Keratinocyte (primary cell): ENCODE data around the gene DZIP1L. TPM values are rescaled to one million over a fixed set of nuclear protein-coding genes. Genes with fewer than 3 reads are reported as not detected.

Experiments
- DNase-seq: peaks from one replicate; pipeline ENCODE4 v3.0.0-alpha.2; 2011; ENCODE audit warnings: low read depth, missing footprints, low spot score
- FAIRE-seq: peaks from 2 replicates; lab custom pipeline; 2011; peaks lifted over from hg19 to GRCh38; lab: Jason Lieb, UNC
- H2AFZ ChIP-seq: 2 replicates; pipeline ENCODE4 v1.6.0; 2012; ENCODE audit warnings: low read length, control low read depth, inconsistent platforms; ENCODE audit not compliant: control insufficient read depth
- H3K27ac ChIP-seq: 2 replicates; pipeline ENCODE4 v1.5.1; 2011; ENCODE audit warnings: low read length; ENCODE audit not compliant: control insufficient read depth, insufficient read depth
- H3K27me3 ChIP-seq: 3 replicates; pipeline ENCODE4 v1.6.0; 2011; ENCODE audit warnings: low read length; ENCODE audit not compliant: control insufficient read depth, insufficient read depth; ENCODE audit errors: extremely low read depth
- H3K36me3 ChIP-seq, 2 experiments: 2 replicates in 1 of 2; 3 replicates in 1 of 2; pipeline ENCODE4 v1.5.1; 2011; ENCODE audit warnings: low read length in 2 of 2, mild to moderate bottlenecking in 1 of 2; ENCODE audit not compliant: control insufficient read depth in 2 of 2, insufficient read depth in 2 of 2; ENCODE audit errors: extremely low read depth in 1 of 2
- H3K4me1 ChIP-seq: 3 replicates; pipeline ENCODE4 v1.5.1; 2011; ENCODE audit warnings: low read length; ENCODE audit not compliant: control insufficient read depth, insufficient read depth; ENCODE audit errors: extremely low read depth
- H3K4me2 ChIP-seq: 3 replicates; pipeline ENCODE4 v1.6.0; 2011; ENCODE audit warnings: low read depth, low read length; ENCODE audit not compliant: control insufficient read depth, insufficient read depth; ENCODE audit errors: extremely low read depth
- H3K4me3 ChIP-seq, 3 experiments: fragments of 200-600 bp in 1 of 3; sonication (generic) in 1 of 3; 2 replicates in 2 of 3; 3 replicates in 1 of 3; pipeline ENCODE4 v1.5.1; 2011 to 2016; ENCODE audit warnings: low read length in 3 of 3, mild to moderate bottlenecking in 3 of 3, control low read depth in 2 of 3, inconsistent platforms in 1 of 3, low read depth in 1 of 3, mixed read lengths in 1 of 3, mixed run types in 1 of 3, moderate library complexity in 1 of 3; ENCODE audit not compliant: control insufficient read depth in 2 of 3, insufficient read depth in 2 of 3; ENCODE audit errors: extremely low read depth in 1 of 3
- H3K79me2 ChIP-seq: 2 replicates; pipeline ENCODE4 v1.6.0; 2012; ENCODE audit warnings: low read length; ENCODE audit not compliant: control insufficient read depth, insufficient read depth
- H3K9ac ChIP-seq: 3 replicates; pipeline ENCODE4 v1.6.0; 2011; ENCODE audit warnings: low read length; ENCODE audit not compliant: control insufficient read depth, insufficient read depth; ENCODE audit errors: extremely low read depth
- H3K9me1 ChIP-seq: 3 replicates; pipeline ENCODE4 v1.6.0; 2011; ENCODE audit warnings: low read length; ENCODE audit not compliant: control insufficient read depth, insufficient read depth; ENCODE audit errors: extremely low read depth
- H3K9me3 ChIP-seq: 2 replicates; pipeline ENCODE4 v1.5.1; 2012; ENCODE audit warnings: low read depth, low read length; ENCODE audit not compliant: control insufficient read depth
- H4K20me1 ChIP-seq: 3 replicates; pipeline ENCODE4 v1.6.0; 2011; ENCODE audit warnings: low read length; ENCODE audit not compliant: control insufficient read depth, insufficient read depth; ENCODE audit errors: extremely low read depth
- EZH2 ChIP-seq: IDR thresholded peaks from one replicate; pipeline ENCODE4 v1.6.1; 2012; ENCODE audit warnings: inconsistent platforms, mild to moderate bottlenecking, low read length, moderate library complexity
- dilution Hi-C: fragments of 300-500 bp; cut with MboI; formaldehyde crosslinking; loops from one replicate; pipeline ENCODE4 v1.7.0; 2020; ENCODE audit warnings: low sequenced_read_pairs; ENCODE audit not compliant: extremely low pct_ligation_motif_present
- polyA plus RNA-seq, 5 experiments: library from polyadenylated mRNA; depleted of rRNA in 3 of 5; stranded (reverse) in 3 of 5; stranded (forward) in 1 of 5; unstranded in 1 of 5; fragments of >200 nt; gene quantifications; 1 replicate in 1 of 5; 2 replicates in 3 of 5; 3 replicates in 1 of 5; pipeline versions ENCODE4 v1.2.1 to v1.2.3, GENCODE V29; 2011 to 2012; ENCODE audit warnings: missing spikeins in 2 of 5, low read depth in 1 of 5, low replicate concordance in 1 of 5
- TF ChIP-seq, protein P1 (sequence below), 3 experiments: IDR thresholded peaks in 1 of 3; conservative IDR thresholded peaks in 1 of 3; optimal IDR thresholded peaks in 1 of 3; 2 replicates in 2 of 3; 3 replicates in 1 of 3; pipeline versions ENCODE3 to v1.5.1; 2011; ENCODE audit warnings: low read length in 3 of 3, mild to moderate bottlenecking in 3 of 3, moderate library complexity in 2 of 3, control low read depth in 1 of 3, inconsistent platforms in 1 of 3; ENCODE audit not compliant: insufficient read depth in 2 of 3; ENCODE audit errors: extremely low read depth in 1 of 3

DZIP1L gene
- polyA plus RNA-seq, 1 donor (not counting 4 experiments of a cell fraction or from before 2014, with no cell fraction given), result 1.7 TPM

DNA sequence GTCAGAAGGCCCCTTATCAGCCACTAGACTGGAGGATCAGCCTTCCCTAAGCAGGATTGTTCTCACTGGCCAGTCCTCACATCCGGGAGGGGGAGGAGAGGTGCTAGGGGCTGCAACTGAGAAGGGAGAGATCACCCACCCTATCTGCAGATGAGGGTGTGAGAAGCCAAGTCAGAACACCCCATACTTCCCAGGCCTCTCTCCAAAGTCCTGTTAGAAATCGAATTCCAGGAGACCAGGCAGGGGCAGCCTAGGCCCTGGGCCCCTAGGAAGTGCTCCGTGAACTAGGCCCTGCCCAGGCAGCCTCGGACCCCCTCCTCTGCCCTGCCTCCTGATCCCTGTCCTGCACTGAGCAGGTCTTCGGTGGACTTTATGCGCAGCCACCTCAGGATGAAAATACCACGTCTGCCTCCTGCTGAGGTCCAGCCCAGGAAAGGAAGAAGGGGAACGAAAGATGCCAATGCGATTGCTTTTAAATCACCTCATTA is 933 bp downstream of the DZIP1L start:
- DNase-seq (no peak), FAIRE-seq (no peak)
- H2AFZ ChIP-seq, result peak overlapping the region; percentile 95
- H4K20me1 ChIP-seq, result no peaks in the 10 kb centered on the region
- peak overlapping the region; percentile 98 for H3K4me2 ChIP-seq
- H3K4me3 ChIP-seq, result peak overlapping the region; percentile 50 to 80 (median 71)
- H3K4me1 ChIP-seq, result peaks cover 29% of the 10 kb centered on the region
- H3K9me3 ChIP-seq, result no peaks in the 10 kb centered on the region
- dilution Hi-C loops, result no loop called here
- no peak for TF ChIP-seq EZH2
- TF ChIP-seq, protein P1, sequence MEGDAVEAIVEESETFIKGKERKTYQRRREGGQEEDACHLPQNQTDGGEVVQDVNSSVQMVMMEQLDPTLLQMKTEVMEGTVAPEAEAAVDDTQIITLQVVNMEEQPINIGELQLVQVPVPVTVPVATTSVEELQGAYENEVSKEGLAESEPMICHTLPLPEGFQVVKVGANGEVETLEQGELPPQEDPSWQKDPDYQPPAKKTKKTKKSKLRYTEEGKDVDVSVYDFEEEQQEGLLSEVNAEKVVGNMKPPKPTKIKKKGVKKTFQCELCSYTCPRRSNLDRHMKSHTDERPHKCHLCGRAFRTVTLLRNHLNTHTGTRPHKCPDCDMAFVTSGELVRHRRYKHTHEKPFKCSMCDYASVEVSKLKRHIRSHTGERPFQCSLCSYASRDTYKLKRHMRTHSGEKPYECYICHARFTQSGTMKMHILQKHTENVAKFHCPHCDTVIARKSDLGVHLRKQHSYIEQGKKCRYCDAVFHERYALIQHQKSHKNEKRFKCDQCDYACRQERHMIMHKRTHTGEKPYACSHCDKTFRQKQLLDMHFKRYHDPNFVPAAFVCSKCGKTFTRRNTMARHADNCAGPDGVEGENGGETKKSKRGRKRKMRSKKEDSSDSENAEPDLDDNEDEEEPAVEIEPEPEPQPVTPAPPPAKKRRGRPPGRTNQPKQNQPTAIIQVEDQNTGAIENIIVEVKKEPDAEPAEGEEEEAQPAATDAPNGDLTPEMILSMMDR (optimal IDR thresholded peaks at IDR 0.05 in 1 of 3, IDR thresholded peaks at IDR 0.05 in 1 of 3, conservative IDR thresholded peaks at IDR 0.05 in 1 of 3; ENCODE audit: extremely low read depth in 1 of 3, insufficient read depth in 2 of 3, low read length in 3 of 3), result no peak
- peak overlapping the region; percentile 87 for H3K9ac ChIP-seq
- no peaks in the 10 kb centered on the region for H3K9me1 ChIP-seq
- peaks cover 6% of the 10 kb centered on the region for H3K79me2 ChIP-seq
- no peaks in the 10 kb centered on the region for H3K36me3 ChIP-seq
- H3K27me3 ChIP-seq, result no peaks in the 10 kb centered on the region
- peak overlapping the region; percentile 85 for H3K27ac ChIP-seq

DNA sequence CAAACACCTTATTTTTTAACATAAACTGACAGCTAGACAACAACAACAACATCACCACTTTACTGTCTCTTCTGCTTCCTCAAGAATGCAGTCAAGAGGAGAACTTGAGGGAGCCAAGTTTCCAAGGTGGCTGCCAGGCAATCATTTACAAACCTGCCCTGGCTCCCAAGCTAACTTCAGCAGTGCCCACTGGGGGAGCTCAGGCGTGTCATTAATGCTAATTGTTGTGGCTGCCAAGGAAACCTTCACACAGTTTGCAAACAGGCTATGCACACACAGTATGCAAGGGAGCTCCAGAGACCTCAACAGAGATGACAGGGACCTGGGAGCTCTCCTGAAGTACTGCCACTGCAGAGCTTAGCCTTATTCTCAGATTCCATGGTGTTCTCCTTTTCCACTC is 2.1 kb downstream of the DZIP1L start:
- no peak overlapping the region for H2AFZ ChIP-seq
- no peaks in the 10 kb centered on the region for H3K9me3 ChIP-seq
- no peaks in the 10 kb centered on the region for H4K20me1 ChIP-seq
- H3K27ac ChIP-seq, result peak overlapping the region; percentile 65
- H3K9me1 ChIP-seq, result no peaks in the 10 kb centered on the region
- no peaks in the 10 kb centered on the region for H3K36me3 ChIP-seq
- no peak for DNase-seq
- dilution Hi-C loops, result no loop called here
- no peak overlapping the region for H3K9ac ChIP-seq
- no peak overlapping the region for H3K4me2 ChIP-seq
- peaks cover 29% of the 10 kb centered on the region for H3K4me1 ChIP-seq
- TF ChIP-seq EZH2, result no peak
- TF ChIP-seq, protein P1 (optimal IDR thresholded peaks at IDR 0.05 in 1 of 3, IDR thresholded peaks at IDR 0.05 in 1 of 3, conservative IDR thresholded peaks at IDR 0.05 in 1 of 3; ENCODE audit: extremely low read depth in 1 of 3, insufficient read depth in 2 of 3, low read length in 3 of 3), result no peak
- H3K27me3 ChIP-seq, result no peaks in the 10 kb centered on the region
- H3K79me2 ChIP-seq, result peaks cover 6% of the 10 kb centered on the region
- no peak overlapping the region for H3K4me3 ChIP-seq
- no peak for FAIRE-seq
